ENCODE data around the gene OXSM.

The OXSM gene

GRCh38 chr3:25749031-25749581, 40.8 kb upstream of the OXSM start:
- H3K9ac ChIP-seq (ENCODE audit: low read depth, low read length, poor library complexity): no peak overlapping the region
- no peak overlapping the region for H2AFZ ChIP-seq (ENCODE audit: low read length)
- no peak overlapping the region for H3K4ac ChIP-seq (ENCODE audit: low read length)
- no peak overlapping the region for H3K27ac ChIP-seq (replicated peaks; ENCODE audit: low read length)
- DNase-seq (ENCODE audit: low spot score): no peak
- no peak overlapping the region for H4K8ac ChIP-seq (ENCODE audit: low read depth, low read length)
- no peak overlapping the region for H2BK120ac ChIP-seq (ENCODE audit: low read depth, low read length)
- WGBS, 2 donors (ENCODE audit: extremely low coverage in 2 of 2, insufficient read length in 2 of 2, insufficient replicate concordance in 1 of 2): no CpG with 5 or more reads among the region's 6 CpGs
- no peak overlapping the region for H2BK5ac ChIP-seq (ENCODE audit: low read length)
- no peak overlapping the region for H2BK12ac ChIP-seq (ENCODE audit: low read length)
- peaks cover 3 to 4% of the 10 kb centered on the region in 2 donors for H3K4me1 ChIP-seq (ENCODE audit: control insufficient read depth in 2 of 2, insufficient read depth in 1 of 2, low read depth in 1 of 2, low read length in 2 of 2)
- H3K79me1 ChIP-seq (ENCODE audit: low read depth, low read length): no peaks in the 10 kb centered on the region
- H3K36me3 ChIP-seq (replicated peaks in 1 of 2; ENCODE audit: control insufficient read depth in 2 of 2, insufficient read depth in 2 of 2, low read length in 2 of 2): peaks cover 2 to 40% of the 10 kb centered on the region in 2 donors
- no peak overlapping the region for H2AK5ac ChIP-seq (ENCODE audit: low read depth, low read length)
- H3K9me3 ChIP-seq (replicated peaks in 1 of 2; ENCODE audit: control insufficient read depth in 2 of 2, insufficient read depth in 1 of 2, low read depth in 1 of 2, low read length in 2 of 2): no peaks in the 10 kb centered on the region
- no peak overlapping the region for H3K23ac ChIP-seq (ENCODE audit: low read depth, low read length, poor library complexity)
- H2BK15ac ChIP-seq (ENCODE audit: low read length): no peak overlapping the region
- H4K91ac ChIP-seq (ENCODE audit: low read depth, low read length, poor library complexity): no peak overlapping the region
- no peak overlapping the region for H3K4me3 ChIP-seq (ENCODE audit: low read length in 2 of 2)
- no peak overlapping the region for H3K4me2 ChIP-seq (ENCODE audit: insufficient read depth, low read length, poor library complexity, severe bottlenecking)
- H3K27me3 ChIP-seq (ENCODE audit: control insufficient read depth in 3 of 3, insufficient read depth in 3 of 3, low read depth in 1 of 3, low read length in 3 of 3): no peaks in the 10 kb centered on the region
- H3K14ac ChIP-seq (ENCODE audit: low read length): no peak overlapping the region
- no peak overlapping the region for H3K18ac ChIP-seq (ENCODE audit: low read length)

DNA sequence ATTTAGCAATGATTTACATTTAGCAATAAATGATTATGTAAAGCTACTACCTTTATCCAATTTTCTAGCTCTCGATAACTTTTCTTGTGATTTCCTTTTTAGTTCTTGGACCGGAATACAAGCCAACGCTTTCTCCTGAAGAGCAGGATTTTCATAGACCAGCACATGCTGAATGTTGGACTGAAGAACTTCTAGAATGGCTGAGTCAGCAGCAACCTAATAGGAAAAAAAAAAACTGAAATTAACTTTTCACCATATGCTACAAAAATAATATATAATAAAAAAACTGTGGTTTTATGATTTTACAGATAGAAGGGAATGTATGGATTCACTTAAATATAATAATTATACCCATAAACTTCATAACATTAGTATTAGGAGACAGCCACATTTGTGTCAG, 38.8 kb upstream of the OXSM start:
- H3K23ac ChIP-seq (ENCODE audit: low read depth, low read length, poor library complexity): no peak overlapping the region

GRCh38 chr3:25751725-25752124, 38.2 kb upstream of the OXSM start:
- Histone ChIP-seq H3K4ac (ENCODE audit: low read length) (no peak overlapping the region), H2BK12ac (ENCODE audit: low read length) (no peak overlapping the region), H3K79me1 (ENCODE audit: low read depth, low read length) (no peaks in the 10 kb centered on the region), H2AFZ (ENCODE audit: low read length) (no peak overlapping the region), H4K8ac (ENCODE audit: low read depth, low read length) (no peak overlapping the region), H2BK120ac (ENCODE audit: low read depth, low read length) (no peak overlapping the region), H4K91ac (ENCODE audit: low read depth, low read length, poor library complexity) (no peak overlapping the region), H3K4me2 (ENCODE audit: insufficient read depth, low read length, poor library complexity, severe bottlenecking) (no peak overlapping the region), H3K9me3 (replicated peaks in 1 of 2; ENCODE audit: control insufficient read depth in 2 of 2, insufficient read depth in 1 of 2, low read depth in 1 of 2, low read length in 2 of 2) (no peaks in the 10 kb centered on the region), H2BK5ac (ENCODE audit: low read length) (no peak overlapping the region), H3K9ac (ENCODE audit: low read depth, low read length, poor library complexity) (no peak overlapping the region), H2AK5ac (ENCODE audit: low read depth, low read length) (no peak overlapping the region), H3K27me3 (ENCODE audit: control insufficient read depth in 3 of 3, insufficient read depth in 3 of 3, low read depth in 1 of 3, low read length in 3 of 3) (no peaks in the 10 kb centered on the region), H3K36me3 (replicated peaks in 1 of 2; ENCODE audit: control insufficient read depth in 2 of 2, insufficient read depth in 2 of 2, low read length in 2 of 2) (peaks cover 2 to 40% of the 10 kb centered on the region in 2 donors), H3K4me1 (ENCODE audit: control insufficient read depth in 2 of 2, insufficient read depth in 1 of 2, low read depth in 1 of 2, low read length in 2 of 2) (peaks cover 3 to 4% of the 10 kb centered on the region in 2 donors), H2BK15ac (ENCODE audit: low read length) (no peak overlapping the region), H3K18ac (ENCODE audit: low read length) (no peak overlapping the region), H3K14ac (ENCODE audit: low read length) (no peak overlapping the region), H3K27ac (replicated peaks; ENCODE audit: low read length) (no peak overlapping the region), H3K23ac (ENCODE audit: low read depth, low read length, poor library complexity) (no peak overlapping the region), H3K4me3 (ENCODE audit: low read length in 2 of 2) (no peak overlapping the region)
- DNase-seq (ENCODE audit: low spot score): peak; percentile 17
- no CpG with 5 or more reads among the region's 1 CpG for WGBS, 2 donors (ENCODE audit: extremely low coverage in 2 of 2, insufficient read length in 2 of 2, insufficient replicate concordance in 1 of 2)

More for the DNA sequence above, 38.8 kb upstream of the OXSM start:
- no peak overlapping the region for H3K4ac ChIP-seq (ENCODE audit: low read length)
- no CpG with 5 or more reads among the region's 3 CpGs for WGBS, 2 donors (ENCODE audit: extremely low coverage in 2 of 2, insufficient read length in 2 of 2, insufficient replicate concordance in 1 of 2)
- H3K36me3 ChIP-seq (replicated peaks in 1 of 2; ENCODE audit: control insufficient read depth in 2 of 2, insufficient read depth in 2 of 2, low read length in 2 of 2): peaks cover 2 to 40% of the 10 kb centered on the region in 2 donors
- H2AK5ac ChIP-seq (ENCODE audit: low read depth, low read length): no peak overlapping the region
- H3K14ac ChIP-seq (ENCODE audit: low read length): no peak overlapping the region
- no peak overlapping the region for H2BK12ac ChIP-seq (ENCODE audit: low read length)
- H2BK5ac ChIP-seq (ENCODE audit: low read length): no peak overlapping the region
- H2BK15ac ChIP-seq (ENCODE audit: low read length): no peak overlapping the region
- no peak overlapping the region for H3K4me2 ChIP-seq (ENCODE audit: insufficient read depth, low read length, poor library complexity, severe bottlenecking)
- H4K91ac ChIP-seq (ENCODE audit: low read depth, low read length, poor library complexity): no peak overlapping the region
- H3K9me3 ChIP-seq (replicated peaks in 1 of 2; ENCODE audit: control insufficient read depth in 2 of 2, insufficient read depth in 1 of 2, low read depth in 1 of 2, low read length in 2 of 2): no peaks in the 10 kb centered on the region
- no peak overlapping the region for H3K9ac ChIP-seq (ENCODE audit: low read depth, low read length, poor library complexity)
- H3K4me1 ChIP-seq (ENCODE audit: control insufficient read depth in 2 of 2, insufficient read depth in 1 of 2, low read depth in 1 of 2, low read length in 2 of 2): peaks cover 3 to 4% of the 10 kb centered on the region in 2 donors
- DNase-seq (ENCODE audit: low spot score): no peak
- H4K8ac ChIP-seq (ENCODE audit: low read depth, low read length): no peak overlapping the region
- no peak overlapping the region for H2AFZ ChIP-seq (ENCODE audit: low read length)
- H2BK120ac ChIP-seq (ENCODE audit: low read depth, low read length): no peak overlapping the region
- H3K79me1 ChIP-seq (ENCODE audit: low read depth, low read length): no peaks in the 10 kb centered on the region
- no peak overlapping the region for H3K4me3 ChIP-seq (ENCODE audit: low read length in 2 of 2)
- H3K27me3 ChIP-seq (ENCODE audit: control insufficient read depth in 3 of 3, insufficient read depth in 3 of 3, low read depth in 1 of 3, low read length in 3 of 3): no peaks in the 10 kb centered on the region
- no peak overlapping the region for H3K27ac ChIP-seq (replicated peaks; ENCODE audit: low read length)
- no peak overlapping the region for H3K18ac ChIP-seq (ENCODE audit: low read length)

DNA sequence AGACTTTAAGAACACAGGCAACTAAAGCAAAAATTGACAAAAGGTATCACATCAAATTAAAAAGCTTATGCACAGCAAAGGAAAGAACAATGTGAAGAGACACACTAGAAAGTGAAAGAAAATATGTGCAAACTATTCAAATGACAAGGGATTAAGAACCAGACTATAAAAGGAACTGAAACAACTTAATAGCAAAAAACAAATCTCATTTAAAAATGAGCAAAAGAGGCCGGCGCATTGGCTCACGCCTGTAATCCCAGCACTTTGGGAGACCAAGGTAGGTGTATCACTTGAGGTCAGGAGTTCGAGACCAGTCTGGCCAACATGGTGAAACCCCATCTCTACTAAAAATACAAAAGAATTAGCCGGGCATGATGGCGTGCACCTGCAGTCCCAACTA, 21.0 kb upstream of the OXSM start:
- no peak overlapping the region for H2AFZ ChIP-seq (ENCODE audit: low read length)
- no peak overlapping the region for H3K9ac ChIP-seq (ENCODE audit: low read depth, low read length, poor library complexity)
- H2BK5ac ChIP-seq (ENCODE audit: low read length): no peak overlapping the region
- no peak overlapping the region for H3K4ac ChIP-seq (ENCODE audit: low read length)
- no peak overlapping the region for H3K18ac ChIP-seq (ENCODE audit: low read length)
- H3K9me3 ChIP-seq (replicated peaks in 1 of 2; ENCODE audit: control insufficient read depth in 2 of 2, insufficient read depth in 1 of 2, low read depth in 1 of 2, low read length in 2 of 2): peaks cover 0 to 16% of the 10 kb centered on the region in 2 donors
- H3K4me3 ChIP-seq (ENCODE audit: low read length in 2 of 2): no peak overlapping the region
- H3K27ac ChIP-seq (replicated peaks; ENCODE audit: low read length): no peak overlapping the region
- no peaks in the 10 kb centered on the region for H3K79me1 ChIP-seq (ENCODE audit: low read depth, low read length)
- H2BK15ac ChIP-seq (ENCODE audit: low read length): no peak overlapping the region
- no peak overlapping the region for H3K14ac ChIP-seq (ENCODE audit: low read length)
- no CpG with 5 or more reads among the region's 6 CpGs for WGBS, 2 donors (ENCODE audit: extremely low coverage in 2 of 2, insufficient read length in 2 of 2, insufficient replicate concordance in 1 of 2)
- H3K36me3 ChIP-seq (replicated peaks in 1 of 2; ENCODE audit: control insufficient read depth in 2 of 2, insufficient read depth in 2 of 2, low read length in 2 of 2): peaks cover 6 to 13% of the 10 kb centered on the region in 2 donors
- H3K4me1 ChIP-seq (ENCODE audit: control insufficient read depth in 2 of 2, insufficient read depth in 1 of 2, low read depth in 1 of 2, low read length in 2 of 2): no peaks in the 10 kb centered on the region
- H3K23ac ChIP-seq (ENCODE audit: low read depth, low read length, poor library complexity): no peak overlapping the region
- H4K8ac ChIP-seq (ENCODE audit: low read depth, low read length): no peak overlapping the region
- H3K27me3 ChIP-seq (ENCODE audit: control insufficient read depth in 3 of 3, insufficient read depth in 3 of 3, low read depth in 1 of 3, low read length in 3 of 3): no peaks in the 10 kb centered on the region
- no peak overlapping the region for H2AK5ac ChIP-seq (ENCODE audit: low read depth, low read length)
- H3K4me2 ChIP-seq (ENCODE audit: insufficient read depth, low read length, poor library complexity, severe bottlenecking): no peak overlapping the region
- H2BK12ac ChIP-seq (ENCODE audit: low read length): no peak overlapping the region
- H4K91ac ChIP-seq (ENCODE audit: low read depth, low read length, poor library complexity): no peak overlapping the region
- DNase-seq (ENCODE audit: low spot score): no peak
- H2BK120ac ChIP-seq (ENCODE audit: low read depth, low read length): no peak overlapping the region

Data from neuronal stem cell (in vitro differentiated cells).